H1 (cell line): ENCODE data around the gene ULK2. TPM values are rescaled to one million over a fixed set of nuclear protein-coding genes. Genes with fewer than 3 reads are reported as not detected.

Experiments used
- CHD7 ChIP-seq: fragments of 300-600 bp; sonication (generic); IDR thresholded peaks from 2 replicates; pipeline ENCODE4 v1.7.1; 2012; ENCODE audit warnings: low read length, moderate library complexity, mild to moderate bottlenecking, inconsistent platforms; ENCODE audit not compliant: insufficient replicate concordance
- CTBP2 ChIP-seq: IDR thresholded peaks from 2 replicates; pipeline ENCODE4 v1.7.0; 2011; ENCODE audit warnings: borderline replicate concordance, mild to moderate bottlenecking, moderate library complexity, mixed read lengths, low read length; ENCODE audit not compliant: insufficient read depth, insufficient read length
- SIRT6 ChIP-seq: IDR thresholded peaks from one replicate; pipeline ENCODE4 v1.7.1; 2012; ENCODE audit warnings: low read length, inconsistent platforms
- SIX5 ChIP-seq: IDR thresholded peaks from 2 replicates; pipeline ENCODE4 v1.6.1; 2011; ENCODE audit warnings: mild to moderate bottlenecking, low read depth, low read length
- TEAD4 ChIP-seq: IDR thresholded peaks from 2 replicates; pipeline ENCODE4 v1.6.1; 2012; ENCODE audit warnings: low read depth, low read length, inconsistent platforms, mixed read lengths
- polyA plus RNA-seq, 7 experiments: library from polyadenylated mRNA; depleted of rRNA in 3 of 7; stranded (reverse) in 5 of 7; unstranded in 2 of 7; fragments of >200 nt in 5 of 7; fragments of 200-250 nt in 2 of 7; gene quantifications; 1 replicate in 5 of 7; 2 replicates in 1 of 7; 4 replicates in 1 of 7; pipeline versions ENCODE4 v1.2.1 to v1.2.3, GENCODE V29; 2011 to 2013; ENCODE audit warnings: missing spikeins in 2 of 7, mixed read lengths in 2 of 7
- total RNA-seq: library from RNA; stranded (reverse); fragmentation: NEBNext Ultra II Directional; extraction: Animal tissue kit (Norgen Biotek cat#: 25700); gene quantifications from 2 replicates; pipeline ENCODE4 v1.2.1, GENCODE V29; 2021
- TF ChIP-seq, protein P1 (sequence below): IDR thresholded peaks from 2 replicates; pipeline ENCODE4 v1.6.1; 2012; ENCODE audit warnings: inconsistent platforms

Gene ULK2
- total and polyA plus RNA-seq, 2 of the 8 experiments (the other 6 are each of a cell fraction or from before 2014, with no cell fraction given): 5.3 to 9.8 TPM

GRCh38 chr17:19757536-19758180 lies 110.1 kb downstream of the ULK2 start (continued):
- TF ChIP-seq CHD7: no peak
- TF ChIP-seq, protein P1, sequence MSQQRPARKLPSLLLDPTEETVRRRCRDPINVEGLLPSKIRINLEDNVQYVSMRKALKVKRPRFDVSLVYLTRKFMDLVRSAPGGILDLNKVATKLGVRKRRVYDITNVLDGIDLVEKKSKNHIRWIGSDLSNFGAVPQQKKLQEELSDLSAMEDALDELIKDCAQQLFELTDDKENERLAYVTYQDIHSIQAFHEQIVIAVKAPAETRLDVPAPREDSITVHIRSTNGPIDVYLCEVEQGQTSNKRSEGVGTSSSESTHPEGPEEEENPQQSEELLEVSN: no peak
- TF ChIP-seq SIRT6: no peak
- TF ChIP-seq CTBP2: no peak
- no peak for TF ChIP-seq SIX5
- TF ChIP-seq TEAD4: no peak
